RWPE1 (cell line): ENCODE measurements around the gene PPP1R27.

Source experiments
- CTCF ChIA-PET: fragments of 350-600 bp; sonication (Branson Sonifier 250); formaldehyde crosslinking; extraction: SDS; loops from one replicate; lab custom pipeline; 2021; lab: Yijun Ruan, JAX
- POLR2A ChIA-PET: fragments of 400-600 bp; formaldehyde crosslinking; extraction: SDS; loops from one replicate; lab custom pipeline; 2020; ENCODE audit warnings: antibody characterized with exemption; ENCODE audit not compliant: low non-redundant PET; lab: Yijun Ruan, JAX
- DNase-seq: peaks from one replicate; pipeline ENCODE4 v3.0.0; 2012; ENCODE audit warnings: low spot score
- H3K27ac ChIP-seq: fragments of 450-650 bp; 2 replicates; pipeline ENCODE4 v1.5.1; 2017
- CTCF ChIP-seq: fragments of 450-650 bp; conservative IDR thresholded peaks from 2 replicates; pipeline ENCODE4 v1.5.1; 2017; ENCODE audit warnings: low read depth, mild to moderate bottlenecking

PPP1R27 gene

DNA sequence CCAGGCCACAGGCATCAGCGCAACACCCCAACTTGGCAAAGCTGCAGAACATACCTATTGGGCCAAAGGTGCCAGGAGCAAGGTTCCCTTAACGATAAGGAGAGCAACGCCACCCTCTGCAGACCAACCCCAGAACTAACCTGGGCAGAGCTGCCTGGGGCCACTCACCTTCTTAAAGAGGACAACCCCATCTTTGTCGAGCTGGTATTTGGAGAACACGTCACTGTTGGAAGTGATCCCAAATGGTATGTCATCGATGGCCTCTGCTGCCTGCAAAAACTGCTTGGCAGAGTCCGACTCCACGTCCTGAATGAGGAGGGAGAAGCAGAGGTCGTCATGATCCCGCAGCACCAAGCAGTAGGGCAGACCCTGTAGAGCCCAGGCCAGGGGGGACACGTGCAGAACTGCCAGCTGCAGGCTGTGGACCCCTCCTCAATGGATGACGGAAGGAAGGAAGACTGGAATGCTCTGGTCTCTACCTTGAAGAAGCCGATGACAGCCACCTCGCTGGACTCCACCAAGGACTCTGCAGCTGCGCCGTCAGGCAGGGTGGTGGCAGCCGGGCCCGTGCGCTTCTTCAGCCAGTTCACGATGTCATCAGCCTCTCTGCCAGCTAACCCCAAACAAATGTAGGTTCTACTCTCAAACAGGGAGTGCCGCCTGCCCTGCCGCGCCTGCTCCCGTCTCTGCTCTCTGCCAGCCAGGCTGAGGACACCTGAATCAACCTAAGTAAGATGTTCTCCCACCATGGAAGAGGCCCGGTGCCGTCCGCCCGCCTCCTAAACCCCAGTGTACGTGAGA, 20.3 kb upstream of the PPP1R27 start:
- ChIA-PET CTCF (interaction anchor here (0.7 to 1.2 kb wide), 5 partner anchors 13 to 122 kb away, joined by 3 to 11 read pairs (median 3); partner anchors contain the start of gene MCRIP1), POLR2A (interaction anchor here (0.6 to 1.5 kb wide), 4 partner anchors 11 to 153 kb away, joined by 3 to 5 read pairs (median 4); no protein-coding TSS in a partner anchor)
- no peak for DNase-seq
- no peak for TF ChIP-seq CTCF
- peak overlapping the region; percentile 97 for H3K27ac ChIP-seq

DNA sequence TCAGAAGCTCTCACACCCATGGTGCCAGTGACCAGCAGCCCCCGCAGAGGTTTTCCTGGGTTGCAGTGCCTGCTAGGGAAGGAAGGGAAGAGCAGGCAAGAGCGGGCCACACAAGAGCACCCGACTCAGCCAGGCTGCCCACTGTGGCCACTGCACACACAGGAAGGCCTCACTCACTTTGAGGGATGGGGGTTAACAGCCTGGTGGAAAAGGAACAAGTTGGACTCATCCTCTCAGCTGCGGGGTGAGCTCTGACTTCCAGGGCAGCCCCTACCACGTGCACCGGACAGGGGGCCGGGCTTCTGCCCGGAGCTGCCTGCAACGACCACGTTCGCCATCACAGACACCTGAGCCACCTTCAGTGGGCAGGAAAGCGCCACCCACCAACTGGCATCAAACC, 17.4 kb upstream of the PPP1R27 start:
- no peak for TF ChIP-seq CTCF
- CTCF ChIA-PET, result interaction anchor here (0.6 to 1.2 kb wide), 2 partner anchors 118 to 214 kb away, joined by 3 to 4 read pairs; no protein-coding TSS in a partner anchor
- H3K27ac ChIP-seq, result peak overlapping the region; percentile 100
- no peak for DNase-seq
- POLR2A ChIA-PET, result interaction anchor here (1.9 kb wide), 1 partner anchor 9 kb away, joined by 4 read pairs; no protein-coding TSS in a partner anchor

- TF ChIP-seq CTCF, result no peak
- no peak for DNase-seq
- POLR2A ChIA-PET, result interaction anchor here (1.9 kb wide), 1 partner anchor 10 kb away, joined by 4 read pairs; no protein-coding TSS in a partner anchor
- CTCF ChIA-PET, result interaction anchor here (0.6 kb wide), 1 partner anchor 1468 kb away, joined by 3 read pairs; no protein-coding TSS in a partner anchor
- peak overlapping the region; percentile 100 for H3K27ac ChIP-seq
Observed at GRCh38 chr17:81851423-81851822, 16.6 kb upstream of the PPP1R27 start.

GRCh38 chr17:81849457-81849856, 14.6 kb upstream of the PPP1R27 start:
- no peak for DNase-seq
- no peak for TF ChIP-seq CTCF
- H3K27ac ChIP-seq, result peak overlapping the region; percentile 100
- ChIA-PET CTCF (interaction anchor here (0.6 kb wide), 1 partner anchor 610 kb away, joined by 3 read pairs; no protein-coding TSS in a partner anchor), POLR2A (no interaction called here)

GRCh38 chr17:81846743-81847689, 12.2 kb upstream of the PPP1R27 start:
- POLR2A ChIA-PET, result no interaction called here
- CTCF ChIA-PET, result interaction anchor here (0.6 kb wide), 1 partner anchor 11 kb away, joined by 3 read pairs; no protein-coding TSS in a partner anchor
- no peak for DNase-seq
- no peak for TF ChIP-seq CTCF
- peak overlapping the region; percentile 100 for H3K27ac ChIP-seq
